Keratinocyte (primary cell): ENCODE measurements around the gene C1orf74. TPM values are rescaled to one million over a fixed set of nuclear protein-coding genes. Genes with fewer than 3 reads are reported as not detected.

Experiments
- DNase-seq: peaks from one replicate; pipeline ENCODE4 v3.0.0-alpha.2; 2011; ENCODE audit warnings: low read depth, missing footprints, low spot score
- FAIRE-seq: peaks from 2 replicates; lab custom pipeline; 2011; peaks lifted over from hg19 to GRCh38; lab: Jason Lieb, UNC
- H2AFZ ChIP-seq: 2 replicates; pipeline ENCODE4 v1.6.0; 2012; ENCODE audit warnings: low read length, control low read depth, inconsistent platforms; ENCODE audit not compliant: control insufficient read depth
- H3K27ac ChIP-seq: 2 replicates; pipeline ENCODE4 v1.5.1; 2011; ENCODE audit warnings: low read length; ENCODE audit not compliant: control insufficient read depth, insufficient read depth
- H3K27me3 ChIP-seq: 3 replicates; pipeline ENCODE4 v1.6.0; 2011; ENCODE audit warnings: low read length; ENCODE audit not compliant: control insufficient read depth, insufficient read depth; ENCODE audit errors: extremely low read depth
- H3K36me3 ChIP-seq, 2 experiments: 2 replicates in 1 of 2; 3 replicates in 1 of 2; pipeline ENCODE4 v1.5.1; 2011; ENCODE audit warnings: low read length in 2 of 2, mild to moderate bottlenecking in 1 of 2; ENCODE audit not compliant: control insufficient read depth in 2 of 2, insufficient read depth in 2 of 2; ENCODE audit errors: extremely low read depth in 1 of 2
- H3K4me1 ChIP-seq: 3 replicates; pipeline ENCODE4 v1.5.1; 2011; ENCODE audit warnings: low read length; ENCODE audit not compliant: control insufficient read depth, insufficient read depth; ENCODE audit errors: extremely low read depth
- H3K4me2 ChIP-seq: 3 replicates; pipeline ENCODE4 v1.6.0; 2011; ENCODE audit warnings: low read depth, low read length; ENCODE audit not compliant: control insufficient read depth, insufficient read depth; ENCODE audit errors: extremely low read depth
- H3K4me3 ChIP-seq, 3 experiments: fragments of 200-600 bp in 1 of 3; sonication (generic) in 1 of 3; 2 replicates in 2 of 3; 3 replicates in 1 of 3; pipeline ENCODE4 v1.5.1; 2011 to 2016; ENCODE audit warnings: low read length in 3 of 3, mild to moderate bottlenecking in 3 of 3, control low read depth in 2 of 3, inconsistent platforms in 1 of 3, low read depth in 1 of 3, mixed read lengths in 1 of 3, mixed run types in 1 of 3, moderate library complexity in 1 of 3; ENCODE audit not compliant: control insufficient read depth in 2 of 3, insufficient read depth in 2 of 3; ENCODE audit errors: extremely low read depth in 1 of 3
- H3K79me2 ChIP-seq: 2 replicates; pipeline ENCODE4 v1.6.0; 2012; ENCODE audit warnings: low read length; ENCODE audit not compliant: control insufficient read depth, insufficient read depth
- H3K9ac ChIP-seq: 3 replicates; pipeline ENCODE4 v1.6.0; 2011; ENCODE audit warnings: low read length; ENCODE audit not compliant: control insufficient read depth, insufficient read depth; ENCODE audit errors: extremely low read depth
- H3K9me1 ChIP-seq: 3 replicates; pipeline ENCODE4 v1.6.0; 2011; ENCODE audit warnings: low read length; ENCODE audit not compliant: control insufficient read depth, insufficient read depth; ENCODE audit errors: extremely low read depth
- H3K9me3 ChIP-seq: 2 replicates; pipeline ENCODE4 v1.5.1; 2012; ENCODE audit warnings: low read depth, low read length; ENCODE audit not compliant: control insufficient read depth
- H4K20me1 ChIP-seq: 3 replicates; pipeline ENCODE4 v1.6.0; 2011; ENCODE audit warnings: low read length; ENCODE audit not compliant: control insufficient read depth, insufficient read depth; ENCODE audit errors: extremely low read depth
- CTCF ChIP-seq, 3 experiments: IDR thresholded peaks in 1 of 3; conservative IDR thresholded peaks in 1 of 3; optimal IDR thresholded peaks in 1 of 3; 2 replicates in 2 of 3; 3 replicates in 1 of 3; pipeline versions ENCODE3 to v1.5.1; 2011; ENCODE audit warnings: low read length in 3 of 3, mild to moderate bottlenecking in 3 of 3, moderate library complexity in 2 of 3, control low read depth in 1 of 3, inconsistent platforms in 1 of 3; ENCODE audit not compliant: insufficient read depth in 2 of 3; ENCODE audit errors: extremely low read depth in 1 of 3
- EZH2 ChIP-seq: IDR thresholded peaks from one replicate; pipeline ENCODE4 v1.6.1; 2012; ENCODE audit warnings: inconsistent platforms, mild to moderate bottlenecking, low read length, moderate library complexity
- dilution Hi-C: fragments of 300-500 bp; cut with MboI; formaldehyde crosslinking; loops from one replicate; pipeline ENCODE4 v1.7.0; 2020; ENCODE audit warnings: low sequenced_read_pairs; ENCODE audit not compliant: extremely low pct_ligation_motif_present
- polyA plus RNA-seq, 5 experiments: library from polyadenylated mRNA; depleted of rRNA in 3 of 5; stranded (reverse) in 3 of 5; stranded (forward) in 1 of 5; unstranded in 1 of 5; fragments of >200 nt; gene quantifications; 1 replicate in 1 of 5; 2 replicates in 3 of 5; 3 replicates in 1 of 5; pipeline versions ENCODE4 v1.2.1 to v1.2.3, GENCODE V29; 2011 to 2012; ENCODE audit warnings: missing spikeins in 2 of 5, low read depth in 1 of 5, low replicate concordance in 1 of 5

C1orf74 gene
- polyA plus RNA-seq, 1 donor (not counting 4 experiments of a cell fraction or from before 2014, with no cell fraction given), result 58.1 TPM

- peak overlapping the region; percentile 74 to 81 (median 80) for H3K4me3 ChIP-seq
These were observed 23.1 kb upstream of the C1orf74 start for GRCh38 chr1:209807509-209807908.

GRCh38 chr1:209805875-209806760, 21.8 kb upstream of the C1orf74 start, which contains the start of gene IRF6:
Gene IRF6 (minus strand): TSS chr1:209806142. CDS start chr1:209801413, 4,729 bp downstream.
- Histone ChIP-seq H2AFZ (no peak within 1 kb of the TSS), H3K79me2 (peaks cover 63% of the 10 kb centered on the region), H3K9me1 (peaks cover 2% of the 10 kb centered on the region), H3K27me3 (no peaks in the 10 kb centered on the region), H3K4me3 (peak within 1 kb of the TSS; percentile 81 to 92 (median 90)), H3K4me1 (peaks cover 66% of the 10 kb centered on the region), H3K9ac (peak within 1 kb of the TSS; percentile 100), H3K27ac (peak within 1 kb of the TSS; percentile 99), H3K9me3 (no peaks in the 10 kb centered on the region), H4K20me1 (peaks cover 37% of the 10 kb centered on the region), H3K4me2 (peak within 1 kb of the TSS; percentile 97), H3K36me3 (peaks cover 19 to 28% of the 10 kb centered on the region in 2 experiments)
- TF ChIP-seq EZH2, result no peak
- peak in 1 of 3 experiments; percentile 10 for TF ChIP-seq CTCF (optimal IDR thresholded peaks at IDR 0.05 in 1 of 3, IDR thresholded peaks at IDR 0.05 in 1 of 3, conservative IDR thresholded peaks at IDR 0.05 in 1 of 3; ENCODE audit: extremely low read depth in 1 of 3, insufficient read depth in 2 of 3, low read length in 3 of 3)
- DNase-seq (no peak), FAIRE-seq (peak; percentile 73)
- dilution Hi-C loops, result no loop called here

More at GRCh38 chr1:209807509-209807908, 23.1 kb upstream of the C1orf74 start:
- H3K9me3 ChIP-seq, result no peaks in the 10 kb centered on the region
- no peak for TF ChIP-seq EZH2
- H3K4me1 ChIP-seq, result peaks cover 53% of the 10 kb centered on the region
- peaks cover 25% of the 10 kb centered on the region for H4K20me1 ChIP-seq
- H3K27me3 ChIP-seq, result no peaks in the 10 kb centered on the region
- H3K79me2 ChIP-seq, result peaks cover 49% of the 10 kb centered on the region
- peak overlapping the region; percentile 99 for H3K27ac ChIP-seq
- H2AFZ ChIP-seq, result no peak overlapping the region
- dilution Hi-C loops, result no loop called here
- H3K9ac ChIP-seq, result peak overlapping the region; percentile 100
- peak overlapping the region; percentile 97 for H3K4me2 ChIP-seq
- FAIRE-seq, result no peak
- H3K36me3 ChIP-seq, result peaks cover 8 to 14% of the 10 kb centered on the region in 2 experiments
- DNase-seq, result no peak
- H3K9me1 ChIP-seq, result no peaks in the 10 kb centered on the region
